Glutamatergic neuron (in vitro differentiated cells): ENCODE measurements around the gene B4GALT6. TPM values are rescaled to one million over a fixed set of nuclear protein-coding genes. Genes with fewer than 3 reads are reported as not detected.

Experiments used
- DNase-seq: peaks from one replicate; pipeline ENCODE4 v3.0.0; 2022
- H3K27ac Mint-ChIP-seq: one replicate; pipeline ENCODE4 v1.8.0; 2020; ENCODE audit warnings: mild to moderate bottlenecking, mixed read lengths, inconsistent platforms; ENCODE audit not compliant: unreplicated experiment
- H3K27me3 Mint-ChIP-seq: one replicate; pipeline ENCODE4 v1.8.0; 2020; ENCODE audit warnings: mild to moderate bottlenecking, moderate library complexity, mixed read lengths, inconsistent platforms; ENCODE audit not compliant: unreplicated experiment
- H3K36me3 Mint-ChIP-seq: one replicate; pipeline ENCODE4 v1.8.0; 2020; ENCODE audit warnings: mild to moderate bottlenecking, mixed read lengths, inconsistent platforms; ENCODE audit not compliant: unreplicated experiment
- H3K4me1 Mint-ChIP-seq: one replicate; pipeline ENCODE4 v1.8.0; 2020; ENCODE audit warnings: mild to moderate bottlenecking, low read depth, mixed read lengths, inconsistent platforms; ENCODE audit not compliant: unreplicated experiment
- H3K4me3 Mint-ChIP-seq: one replicate; pipeline ENCODE4 v1.8.0; 2020; ENCODE audit warnings: mild to moderate bottlenecking, mixed read lengths, inconsistent platforms; ENCODE audit not compliant: unreplicated experiment
- H3K9me3 Mint-ChIP-seq: one replicate; pipeline ENCODE4 v1.8.0; 2020; ENCODE audit warnings: mild to moderate bottlenecking, moderate library complexity, mixed read lengths, inconsistent platforms; ENCODE audit not compliant: unreplicated experiment
- CTCF ChIP-seq: fragments of 200-600 bp; sonication (generic); IDR thresholded peaks from one replicate; pipeline ENCODE4 v1.5.0; 2021; ENCODE audit not compliant: partially characterized antibody, unreplicated experiment
- total RNA-seq: library from RNA; stranded (reverse); fragmentation: NEBNext Ultra II Directional; extraction: Animal tissue kit (Norgen Biotek cat#: 25700); gene quantifications from one replicate; pipeline ENCODE4 v1.2.1, GENCODE V29; 2021; ENCODE audit not compliant: unreplicated experiment

Gene B4GALT6
- total RNA-seq, 1 donor from 2014 or later = 16.5 TPM

- Mint-ChIP-seq H3K36me3 (no peaks in the 10 kb centered on the region), H3K27me3 (peaks cover 5% of the 10 kb centered on the region), H3K4me1 (peaks cover 3% of the 10 kb centered on the region), H3K4me3 (no peak overlapping the region), H3K27ac (no peak overlapping the region), H3K9me3 (no peaks in the 10 kb centered on the region)
- DNase-seq = no peak
- TF ChIP-seq CTCF = no peak
Observed at GRCh38 chr18:31587529-31587928, 96.9 kb downstream of the B4GALT6 start.

GRCh38 chr18:31586616-31587015 is 97.8 kb downstream of the B4GALT6 start:
- no peak overlapping the region for H3K4me3 Mint-ChIP-seq
- H3K27ac Mint-ChIP-seq = no peak overlapping the region
- H3K27me3 Mint-ChIP-seq = peaks cover 3% of the 10 kb centered on the region
- H3K4me1 Mint-ChIP-seq = no peaks in the 10 kb centered on the region
- no peak for DNase-seq
- H3K36me3 Mint-ChIP-seq = no peaks in the 10 kb centered on the region
- H3K9me3 Mint-ChIP-seq = no peaks in the 10 kb centered on the region
- no peak for TF ChIP-seq CTCF

GRCh38 chr18:31585991-31586390 is 98.4 kb downstream of the B4GALT6 start:
- DNase-seq = no peak
- H3K4me3 Mint-ChIP-seq = no peak overlapping the region
- no peak for TF ChIP-seq CTCF
- H3K4me1 Mint-ChIP-seq = no peaks in the 10 kb centered on the region
- H3K27me3 Mint-ChIP-seq = peaks cover 3% of the 10 kb centered on the region
- no peaks in the 10 kb centered on the region for H3K9me3 Mint-ChIP-seq
- H3K27ac Mint-ChIP-seq = no peak overlapping the region
- no peaks in the 10 kb centered on the region for H3K36me3 Mint-ChIP-seq

GRCh38 chr18:31583185-31583854 is 101.1 kb downstream of the B4GALT6 start:
- no peaks in the 10 kb centered on the region for H3K36me3 Mint-ChIP-seq
- H3K4me3 Mint-ChIP-seq = no peak overlapping the region
- no peaks in the 10 kb centered on the region for H3K4me1 Mint-ChIP-seq
- DNase-seq = no peak
- no peaks in the 10 kb centered on the region for H3K27me3 Mint-ChIP-seq
- no peak overlapping the region for H3K27ac Mint-ChIP-seq
- no peaks in the 10 kb centered on the region for H3K9me3 Mint-ChIP-seq
- TF ChIP-seq CTCF = no peak

- H3K27ac Mint-ChIP-seq = no peak overlapping the region
- H3K4me3 Mint-ChIP-seq = no peak overlapping the region
- no peaks in the 10 kb centered on the region for H3K36me3 Mint-ChIP-seq
- no peaks in the 10 kb centered on the region for H3K27me3 Mint-ChIP-seq
- H3K4me1 Mint-ChIP-seq = no peaks in the 10 kb centered on the region
- no peaks in the 10 kb centered on the region for H3K9me3 Mint-ChIP-seq
- no peak for DNase-seq
- TF ChIP-seq CTCF = no peak
Observed at GRCh38 chr18:31581498-31582197, 102.7 kb downstream of the B4GALT6 start.
